Measurements from ENCODE around the gene GRK5. TPM values are rescaled to one million over a fixed set of nuclear protein-coding genes. Genes with fewer than 3 reads are reported as not detected.

Gene GRK5
- total RNA-seq, 1 experiment from 2014 or later, result 4.5 TPM

GRCh38 chr10:119447823-119448546 lies 240.6 kb downstream of the GRK5 start:
- H2AFZ ChIP-seq (ENCODE audit: low read length), result no peak overlapping the region
- no peaks in the 10 kb centered on the region for H4K20me1 ChIP-seq (ENCODE audit: low read length)
- H3K36me3 ChIP-seq (ENCODE audit: low read depth, low read length), result no peaks in the 10 kb centered on the region
- H3K9me2 ChIP-seq (replicated peaks; ENCODE audit: low read length), result no peaks in the 10 kb centered on the region
- H3K27me3 ChIP-seq (ENCODE audit: low read length), result no peaks in the 10 kb centered on the region
- no peak overlapping the region for H3K27ac ChIP-seq (ENCODE audit: low read length)
- no TSS peak for BruUV-seq (replicated peaks)
- peaks cover 23% of the 10 kb centered on the region for H3K4me1 ChIP-seq (ENCODE audit: insufficient read depth, low read length)
- no peak for TF ChIP-seq EZH2 (IDR thresholded peaks at IDR 0.05; ENCODE audit: low read length, unreplicated experiment)
- TF ChIP-seq CTCF (conservative IDR thresholded peaks at IDR 0.05; ENCODE audit: low read depth, low read length), result no peak
- no peak for TF ChIP-seq EZH2phosphoT487 (IDR thresholded peaks at IDR 0.05; ENCODE audit: borderline replicate concordance, low read length)
- DNase-seq (no peak), ATAC-seq (no peak)
- no peaks in the 10 kb centered on the region for H3K9me3 ChIP-seq (ENCODE audit: low read length)
- no peaks in the 10 kb centered on the region for H3F3A ChIP-seq (ENCODE audit: low read length, unreplicated experiment)
- H3K4me2 ChIP-seq (ENCODE audit: low read length), result no peak overlapping the region
- no peak overlapping the region for H3K9ac ChIP-seq (ENCODE audit: low read length)
- H3K4me3 ChIP-seq (ENCODE audit: low read length), result no peak overlapping the region
- intact Hi-C loops (cut with micrococcal nuclease), result loop anchor here (5.0 kb wide), 1 partner anchor 251 kb away; no protein-coding TSS in a partner anchor
- POLR2A ChIA-PET (ENCODE audit: unreplicated experiment), result interaction anchor here (0.6 kb wide), 1 partner anchor 46 kb away, joined by 3 read pairs; no protein-coding TSS in a partner anchor
- CTCF ChIA-PET, result no interaction called here
- no peaks in the 10 kb centered on the region for H3K79me2 ChIP-seq (ENCODE audit: low read length)

GRCh38 chr10:119448628-119449584 lies 241.5 kb downstream of the GRK5 start:
- Histone ChIP-seq H3K9me2 (replicated peaks; ENCODE audit: low read length) (no peaks in the 10 kb centered on the region), H3K4me1 (ENCODE audit: insufficient read depth, low read length) (peaks cover 23% of the 10 kb centered on the region), H3K79me2 (ENCODE audit: low read length) (no peaks in the 10 kb centered on the region), H3K27ac (ENCODE audit: low read length) (peak overlapping the region; percentile 75), H3K4me2 (ENCODE audit: low read length) (peak overlapping the region; percentile 81), H2AFZ (ENCODE audit: low read length) (no peak overlapping the region), H3K9me3 (ENCODE audit: low read length) (no peaks in the 10 kb centered on the region), H3K27me3 (ENCODE audit: low read length) (no peaks in the 10 kb centered on the region), H3K4me3 (ENCODE audit: low read length) (no peak overlapping the region), H4K20me1 (ENCODE audit: low read length) (no peaks in the 10 kb centered on the region), H3F3A (ENCODE audit: low read length, unreplicated experiment) (no peaks in the 10 kb centered on the region), H3K9ac (ENCODE audit: low read length) (no peak overlapping the region), H3K36me3 (ENCODE audit: low read depth, low read length) (no peaks in the 10 kb centered on the region)
- ATAC-seq (no peak), DNase-seq (no peak)
- BruUV-seq (replicated peaks), result no TSS peak
- ChIA-PET CTCF (interaction anchor here (1.0 to 1.3 kb wide), 2 partner anchors 41 to 198 kb away, joined by 3 read pairs; no protein-coding TSS in a partner anchor), POLR2A (ENCODE audit: unreplicated experiment) (interaction anchor here (0.6 kb wide), 1 partner anchor 45 kb away, joined by 3 read pairs; no protein-coding TSS in a partner anchor)
- intact Hi-C loops (cut with micrococcal nuclease), result loop anchor here (5.0 kb wide), 1 partner anchor 252 kb away; no protein-coding TSS in a partner anchor
- TF ChIP-seq EZH2phosphoT487 (IDR thresholded peaks at IDR 0.05; ENCODE audit: borderline replicate concordance, low read length), result no peak
- TF ChIP-seq EZH2 (IDR thresholded peaks at IDR 0.05; ENCODE audit: low read length, unreplicated experiment), result no peak
- no peak for TF ChIP-seq CTCF (conservative IDR thresholded peaks at IDR 0.05; ENCODE audit: low read depth, low read length)
